SH-SY5Y (cell line): Measurements from ENCODE around the gene PITPNM1.

Source experiments
- GATA2 ChIP-seq: IDR thresholded peaks from 2 replicates; pipeline ENCODE4 v1.6.1; 2011; ENCODE audit warnings: mild to moderate bottlenecking, low read depth, low read length
- GATA3 ChIP-seq: IDR thresholded peaks from 2 replicates; pipeline ENCODE4 v1.6.1; 2011; ENCODE audit warnings: low read depth, mild to moderate bottlenecking, low read length, moderate library complexity

Gene PITPNM1

GRCh38 chr11:67504950-67505581 lies at the start of gene PITPNM1:
PITPNM1 (minus strand) TSS chr11:67505363; CDS start chr11:67504180, 1,183 bp downstream.
- TF ChIP-seq GATA2: no peak
- no peak for TF ChIP-seq GATA3

- TF ChIP-seq GATA2: no peak
- TF ChIP-seq GATA3: no peak
These were observed 46.0 kb upstream of the PITPNM1 start for GRCh38 chr11:67551127-67551526.

GRCh38 chr11:67548555-67549110 lies 43.5 kb upstream of the PITPNM1 start:
- TF ChIP-seq GATA2: no peak
- no peak for TF ChIP-seq GATA3

- TF ChIP-seq GATA2: no peak
- no peak for TF ChIP-seq GATA3
These were observed 40.1 kb upstream of the PITPNM1 start for GRCh38 chr11:67545280-67545679.

GRCh38 chr11:67544616-67545242 lies 39.6 kb upstream of the PITPNM1 start:
- TF ChIP-seq GATA2 (no peak), GATA3 (no peak)

- no peak for TF ChIP-seq GATA3
- TF ChIP-seq GATA2: no peak
These were observed 38.4 kb upstream of the PITPNM1 start for GRCh38 chr11:67543585-67543984.

- TF ChIP-seq GATA3 (no peak), GATA2 (no peak)
These were observed 37.8 kb upstream of the PITPNM1 start for GRCh38 chr11:67542971-67543370.

GRCh38 chr11:67542169-67542568 lies 37.0 kb upstream of the PITPNM1 start:
- TF ChIP-seq GATA3 (no peak), GATA2 (no peak)

GRCh38 chr11:67541198-67541597 lies 36.0 kb upstream of the PITPNM1 start:
- no peak for TF ChIP-seq GATA2
- no peak for TF ChIP-seq GATA3

- TF ChIP-seq GATA3 (no peak), GATA2 (no peak)
These were observed 34.4 kb upstream of the PITPNM1 start for GRCh38 chr11:67539550-67539949.

GRCh38 chr11:67538823-67539505 lies 33.8 kb upstream of the PITPNM1 start:
- TF ChIP-seq GATA3: no peak
- no peak for TF ChIP-seq GATA2

GRCh38 chr11:67538306-67538705 lies 33.1 kb upstream of the PITPNM1 start:
- TF ChIP-seq GATA3 (no peak), GATA2 (no peak)

- TF ChIP-seq GATA3: no peak
- TF ChIP-seq GATA2: no peak
These were observed 30.4 kb upstream of the PITPNM1 start for GRCh38 chr11:67535561-67535960.

GRCh38 chr11:67534070-67534679 lies 29.0 kb upstream of the PITPNM1 start:
- TF ChIP-seq GATA3 (no peak), GATA2 (no peak)

GRCh38 chr11:67532889-67533288 lies 27.7 kb upstream of the PITPNM1 start:
- TF ChIP-seq GATA2 (no peak), GATA3 (no peak)
